ENCODE results near the gene PTGES.

PTGES gene

DNA sequence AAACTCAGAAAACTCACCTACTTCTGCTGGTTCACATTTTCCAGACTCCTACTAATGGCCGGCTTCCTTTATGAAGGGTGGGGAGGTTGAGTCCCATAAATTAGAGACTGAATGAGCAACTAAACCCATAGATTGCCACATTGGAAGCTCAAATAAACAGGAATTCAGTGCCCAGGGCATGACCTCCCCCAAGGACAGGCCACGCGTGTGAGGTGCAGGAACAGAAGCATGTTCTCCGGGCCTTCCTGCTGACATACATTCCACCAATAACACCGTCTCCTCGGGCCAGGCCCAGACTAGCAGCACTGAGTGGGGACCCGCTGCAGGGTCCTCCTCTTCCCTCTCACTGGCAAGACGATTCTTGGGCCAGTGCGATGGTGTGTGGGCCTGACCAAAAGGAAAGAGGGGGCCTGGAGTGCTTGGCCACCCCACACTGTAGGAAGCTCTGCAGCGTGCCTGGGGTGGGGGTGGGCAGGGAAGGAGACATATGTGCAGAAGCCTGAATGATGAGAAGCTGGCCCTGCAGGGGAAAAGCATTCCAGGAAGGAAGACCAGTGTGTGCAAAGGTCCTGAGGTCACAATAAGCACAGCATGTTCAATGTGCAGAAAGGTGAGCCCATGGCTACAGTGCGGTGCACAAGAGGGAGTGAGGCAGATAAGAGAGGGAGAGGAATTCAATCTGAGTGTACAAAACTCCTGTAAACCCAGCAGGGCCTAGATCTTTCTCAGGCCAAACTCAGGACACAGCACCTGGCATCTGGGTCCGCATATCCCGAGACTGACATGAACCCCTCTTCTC, 12.0 kb downstream of the PTGES start:
- ATAC-seq (no peak), DNase-seq (no peak)
- no peaks in the 10 kb centered on the region for H3K36me3 Mint-ChIP-seq (ENCODE audit: low read depth)

GRCh38 chr9:129740174-129740573, 12.7 kb downstream of the PTGES start:
- peaks cover 2% of the 10 kb centered on the region for H3K27me3 Mint-ChIP-seq
- H3K4me1 Mint-ChIP-seq, result peaks cover 9% of the 10 kb centered on the region
- H3K9me3 Mint-ChIP-seq, result no peaks in the 10 kb centered on the region
- DNase-seq (no peak), ATAC-seq (no peak)
- H3K4me3 Mint-ChIP-seq, result no peak overlapping the region
- no peaks in the 10 kb centered on the region for H3K36me3 Mint-ChIP-seq (ENCODE audit: low read depth)
- no peak overlapping the region for H3K27ac Mint-ChIP-seq

More for the DNA sequence above, 12.0 kb downstream of the PTGES start:
- no peak overlapping the region for H3K4me3 Mint-ChIP-seq
- H3K27ac Mint-ChIP-seq, result no peak overlapping the region
- peaks cover 2% of the 10 kb centered on the region for H3K27me3 Mint-ChIP-seq
- H3K9me3 Mint-ChIP-seq, result no peaks in the 10 kb centered on the region
- peaks cover 9% of the 10 kb centered on the region for H3K4me1 Mint-ChIP-seq

DNA sequence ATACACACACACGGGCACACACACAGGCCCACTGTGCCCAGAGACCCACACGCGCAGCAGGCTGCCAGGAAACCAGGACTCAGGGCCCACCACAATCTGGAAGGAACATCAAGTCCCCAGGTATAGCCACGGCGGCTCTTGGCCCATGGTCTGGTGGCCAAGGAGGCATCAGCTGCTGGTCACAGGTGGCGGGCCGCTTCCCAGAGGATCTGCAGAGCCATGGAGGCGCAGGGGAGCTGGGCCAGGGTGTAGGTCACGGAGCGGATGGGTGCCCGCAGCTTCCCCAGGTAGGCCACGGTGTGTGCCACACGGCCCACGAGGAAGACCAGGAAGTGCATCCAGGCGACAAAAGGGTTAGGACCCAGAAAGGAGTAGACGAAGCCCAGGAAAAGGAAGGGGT, 13.4 kb downstream of the PTGES start:
- H3K27ac Mint-ChIP-seq, result no peak overlapping the region
- no peaks in the 10 kb centered on the region for H3K9me3 Mint-ChIP-seq
- peaks cover 9% of the 10 kb centered on the region for H3K4me1 Mint-ChIP-seq
- H3K36me3 Mint-ChIP-seq (ENCODE audit: low read depth), result no peaks in the 10 kb centered on the region
- ATAC-seq, result no peak
- no peak for DNase-seq
- H3K4me3 Mint-ChIP-seq, result no peak overlapping the region
- H3K27me3 Mint-ChIP-seq, result peaks cover 2% of the 10 kb centered on the region

DNA sequence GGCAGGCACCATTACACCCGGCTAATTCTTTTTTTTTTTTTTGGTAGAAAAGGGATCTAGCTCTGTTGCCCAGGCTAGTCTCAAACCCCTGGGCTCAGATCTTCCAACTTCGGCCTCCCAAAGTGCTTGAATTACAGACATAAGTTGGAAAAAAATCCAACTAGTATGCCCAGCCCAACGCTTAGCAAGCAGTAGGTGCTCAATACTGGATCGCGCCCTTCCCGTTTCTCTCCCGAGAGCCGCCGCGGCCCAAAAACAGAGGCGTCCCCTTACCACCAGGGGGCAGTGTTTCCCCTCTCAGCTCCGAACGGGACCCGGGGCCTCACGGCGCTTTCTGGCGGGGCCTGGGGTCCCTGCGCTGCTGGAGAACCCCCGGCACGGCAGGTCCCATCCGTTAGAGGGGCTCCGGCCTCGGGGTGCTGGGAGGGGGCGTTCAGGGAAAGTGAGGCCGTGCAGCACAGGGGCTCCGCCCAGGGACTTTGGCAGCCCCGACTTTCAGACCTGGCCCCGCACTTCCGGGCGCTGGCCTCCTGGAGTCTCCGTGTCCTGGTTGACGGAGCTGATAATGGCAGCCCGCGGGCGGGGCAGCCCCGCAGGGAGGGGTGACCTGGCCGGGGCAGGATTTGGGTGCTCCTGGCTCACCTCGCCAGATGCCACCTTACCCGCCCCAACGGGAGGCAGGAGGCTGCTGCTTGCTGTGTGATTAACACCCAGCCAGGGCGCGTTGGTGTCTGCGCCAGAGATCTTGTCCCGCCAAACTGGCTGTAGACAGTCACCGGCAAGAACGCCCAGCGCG, 15.2 kb downstream of the PTGES start:
- DNase-seq (peak; percentile 92), ATAC-seq (peak; percentile 81)
- Mint-ChIP-seq H3K27me3 (peaks cover 2% of the 10 kb centered on the region), H3K9me3 (no peaks in the 10 kb centered on the region), H3K4me3 (peak overlapping the region; percentile 58), H3K4me1 (peaks cover 9% of the 10 kb centered on the region), H3K27ac (no peak overlapping the region), H3K36me3 (ENCODE audit: low read depth) (no peaks in the 10 kb centered on the region)

DNA sequence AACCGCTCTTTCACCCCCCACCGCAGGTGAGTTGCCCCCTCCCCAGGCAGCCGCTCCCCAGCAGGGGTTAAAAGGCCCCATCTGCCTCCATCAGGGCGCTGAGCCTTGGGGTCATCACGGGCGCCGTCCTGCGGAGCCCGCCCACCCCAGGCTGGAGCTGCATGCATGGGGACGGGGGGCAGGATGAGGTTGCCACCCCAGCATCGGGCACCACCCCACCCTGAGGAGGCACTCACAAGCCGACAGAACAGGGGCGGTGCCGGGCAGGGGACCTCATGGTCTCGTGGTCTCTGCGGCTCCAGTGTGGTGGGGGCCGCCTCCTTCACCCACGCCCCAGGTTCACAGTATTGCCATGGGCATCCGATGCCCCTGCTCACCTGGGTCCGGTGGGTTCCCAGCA, 16.5 kb downstream of the PTGES start:
- Mint-ChIP-seq H3K36me3 (ENCODE audit: low read depth) (no peaks in the 10 kb centered on the region), H3K27ac (no peak overlapping the region), H3K27me3 (peaks cover 2% of the 10 kb centered on the region), H3K9me3 (no peaks in the 10 kb centered on the region), H3K4me3 (no peak overlapping the region), H3K4me1 (peaks cover 9% of the 10 kb centered on the region)
- DNase-seq (no peak), ATAC-seq (no peak)

GRCh38 chr9:129735546-129735945, 17.3 kb downstream of the PTGES start:
- no peak overlapping the region for H3K4me3 Mint-ChIP-seq
- peaks cover 2% of the 10 kb centered on the region for H3K27me3 Mint-ChIP-seq
- no peak overlapping the region for H3K27ac Mint-ChIP-seq
- peaks cover 9% of the 10 kb centered on the region for H3K4me1 Mint-ChIP-seq
- ATAC-seq, result no peak
- no peak for DNase-seq
- no peaks in the 10 kb centered on the region for H3K9me3 Mint-ChIP-seq
- H3K36me3 Mint-ChIP-seq (ENCODE audit: low read depth), result no peaks in the 10 kb centered on the region

DNA sequence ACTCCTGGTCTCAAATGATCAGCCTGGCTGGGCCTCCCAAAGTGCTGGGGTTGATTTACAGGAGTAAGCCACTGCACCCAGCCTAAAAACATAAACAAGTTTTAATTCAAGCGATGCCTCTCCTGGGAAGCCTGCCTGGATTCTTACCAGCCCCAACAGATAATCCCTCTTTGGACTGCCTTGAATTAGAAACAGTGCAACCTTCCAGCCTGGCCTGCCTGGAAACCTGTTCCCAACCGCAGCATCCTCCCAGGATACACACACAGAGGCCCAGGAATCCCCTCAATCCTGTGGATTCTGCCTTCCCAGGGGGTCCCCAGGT, 19.2 kb downstream of the PTGES start:
- Mint-ChIP-seq H3K9me3 (no peaks in the 10 kb centered on the region), H3K4me1 (peaks cover 6% of the 10 kb centered on the region), H3K27ac (no peak overlapping the region), H3K4me3 (no peak overlapping the region), H3K27me3 (peaks cover 9% of the 10 kb centered on the region), H3K36me3 (ENCODE audit: low read depth) (no peaks in the 10 kb centered on the region)
- DNase-seq (no peak), ATAC-seq (no peak)

- H3K4me1 Mint-ChIP-seq, result peaks cover 3% of the 10 kb centered on the region
- H3K36me3 Mint-ChIP-seq (ENCODE audit: low read depth), result no peaks in the 10 kb centered on the region
- DNase-seq, result no peak
- peaks cover 9% of the 10 kb centered on the region for H3K27me3 Mint-ChIP-seq
- H3K27ac Mint-ChIP-seq, result no peak overlapping the region
- ATAC-seq, result no peak
- H3K4me3 Mint-ChIP-seq, result no peak overlapping the region
- H3K9me3 Mint-ChIP-seq, result no peaks in the 10 kb centered on the region
Measured at GRCh38 chr9:129732946-129733631, 19.8 kb downstream of the PTGES start.

GRCh38 chr9:129732100-129732499, 20.7 kb downstream of the PTGES start:
- H3K27me3 Mint-ChIP-seq, result peaks cover 10% of the 10 kb centered on the region
- H3K4me3 Mint-ChIP-seq, result no peak overlapping the region
- H3K4me1 Mint-ChIP-seq, result no peaks in the 10 kb centered on the region
- no peak for DNase-seq
- no peaks in the 10 kb centered on the region for H3K36me3 Mint-ChIP-seq (ENCODE audit: low read depth)
- no peak overlapping the region for H3K27ac Mint-ChIP-seq
- no peaks in the 10 kb centered on the region for H3K9me3 Mint-ChIP-seq
- no peak for ATAC-seq

DNA sequence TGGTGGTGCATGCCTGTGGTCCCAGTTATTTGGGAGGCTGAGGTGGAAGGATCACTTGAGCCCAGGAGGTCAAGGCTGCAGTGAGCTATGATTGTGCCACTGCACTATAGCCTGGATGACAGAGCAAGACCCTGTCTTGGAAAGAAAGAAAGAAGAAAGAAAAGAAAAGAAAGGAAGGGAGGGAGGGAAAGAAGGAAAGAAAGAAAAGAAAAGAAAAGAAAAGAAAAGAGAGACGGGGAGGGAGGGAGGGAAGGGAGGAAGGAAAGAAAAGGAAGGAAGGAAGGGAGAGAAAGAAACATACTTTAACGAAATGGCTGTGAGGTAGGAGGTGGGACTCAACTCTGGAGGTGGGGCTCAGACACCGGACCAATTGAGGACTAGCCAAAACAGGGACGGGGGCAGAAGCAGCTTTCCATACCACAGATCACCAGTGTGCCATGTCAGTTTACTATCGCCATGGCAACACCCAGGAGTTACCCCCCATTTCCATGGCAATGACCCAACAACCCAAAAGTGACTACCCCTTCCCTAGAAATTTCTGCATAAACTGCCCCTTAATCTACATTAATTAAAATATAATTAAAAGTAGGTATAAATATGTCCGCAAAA, 21.3 kb downstream of the PTGES start:
- Mint-ChIP-seq H3K27me3 (peaks cover 10% of the 10 kb centered on the region), H3K9me3 (no peaks in the 10 kb centered on the region), H3K4me3 (no peak overlapping the region), H3K27ac (no peak overlapping the region), H3K4me1 (peaks cover 2% of the 10 kb centered on the region), H3K36me3 (ENCODE audit: low read depth) (no peaks in the 10 kb centered on the region)
- DNase-seq, result no peak
- ATAC-seq, result no peak

GRCh38 chr9:129728744-129729143, 24.1 kb downstream of the PTGES start:
- no peaks in the 10 kb centered on the region for H3K9me3 Mint-ChIP-seq
- no peak for DNase-seq
- no peak for ATAC-seq
- no peaks in the 10 kb centered on the region for H3K36me3 Mint-ChIP-seq (ENCODE audit: low read depth)
- H3K27ac Mint-ChIP-seq, result no peak overlapping the region
- H3K27me3 Mint-ChIP-seq, result peaks cover 13% of the 10 kb centered on the region
- H3K4me3 Mint-ChIP-seq, result no peak overlapping the region
- H3K4me1 Mint-ChIP-seq, result peaks cover 2% of the 10 kb centered on the region

GRCh38 chr9:129726322-129727160, 26.3 kb downstream of the PTGES start:
- Mint-ChIP-seq H3K4me1 (peaks cover 2% of the 10 kb centered on the region), H3K27me3 (peaks cover 13% of the 10 kb centered on the region), H3K27ac (no peak overlapping the region), H3K36me3 (ENCODE audit: low read depth) (no peaks in the 10 kb centered on the region), H3K9me3 (no peaks in the 10 kb centered on the region), H3K4me3 (no peak overlapping the region)
- ATAC-seq (peak; percentile 90), DNase-seq (peak; percentile 74)

DNA sequence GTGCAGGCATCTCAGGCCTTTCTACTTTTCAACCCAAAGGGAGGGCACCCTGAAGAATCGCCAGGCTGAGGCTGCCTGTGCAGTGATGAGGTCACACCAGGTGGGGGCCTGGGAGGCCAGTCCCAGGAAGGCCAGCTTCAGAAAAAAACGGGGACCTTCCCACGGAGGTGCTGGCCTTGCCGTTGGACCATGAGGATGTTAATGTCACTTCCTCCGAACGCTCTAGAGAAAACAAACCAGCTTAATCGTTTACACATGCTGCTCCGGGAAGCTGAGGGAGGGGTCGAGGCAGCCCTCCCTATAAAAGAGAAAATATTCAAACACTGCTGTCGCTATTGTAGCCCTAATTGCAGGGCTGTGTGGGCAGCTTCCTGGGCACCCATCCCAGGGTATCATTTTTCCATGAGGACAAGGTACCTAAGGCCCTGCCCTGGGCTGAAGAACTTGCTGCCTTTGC, 27.0 kb downstream of the PTGES start:
- Mint-ChIP-seq H3K4me3 (no peak overlapping the region), H3K27ac (no peak overlapping the region), H3K27me3 (peaks cover 14% of the 10 kb centered on the region), H3K4me1 (peaks cover 2% of the 10 kb centered on the region), H3K36me3 (ENCODE audit: low read depth) (no peaks in the 10 kb centered on the region), H3K9me3 (no peaks in the 10 kb centered on the region)
- ATAC-seq (no peak), DNase-seq (no peak)

All from activated naive CD8-positive, alpha-beta T cell treated with anti-CD3 and anti-CD28 coated beads, Interleukin-2, amount 50 U/mL, for 24 hours (primary cell).